HG02623 (cell line): ENCODE results near the gene REG4.
A peak's percentile ranks its signal among the peaks of the same experiment; 100 is the strongest.
"Not testable (repeated sequence)": the region's sequence is repeated elsewhere in the genome, so short reads cannot be mapped to it uniquely, and the experiment has no call there.

Experiments used
- ATAC-seq: cut with Tn5 transposase; IDR thresholded peaks from one replicate; pipeline ENCODE4 v1.9.1; 2021; ENCODE audit warnings: moderate library complexity; ENCODE audit not compliant: unreplicated experiment

The REG4 gene

DNA sequence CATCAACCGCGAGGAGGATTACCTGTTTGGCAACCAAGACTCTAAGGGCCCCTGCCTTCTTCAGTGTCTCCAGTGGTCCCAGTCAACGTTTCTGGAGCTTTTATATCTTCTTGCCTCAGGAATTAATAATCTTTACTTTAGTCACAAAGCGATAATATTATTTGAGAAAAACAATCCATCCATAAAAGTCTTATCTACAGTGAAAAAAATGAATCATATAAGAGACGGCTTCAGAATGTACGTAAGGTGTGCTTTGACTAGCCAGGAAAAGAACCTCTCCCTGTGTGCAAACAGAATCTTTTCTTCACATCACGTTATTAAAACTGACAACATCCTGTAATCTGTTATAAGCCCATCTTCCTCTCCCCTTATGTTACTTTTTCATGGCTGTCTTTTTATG, at the start of gene REG4:
Gene REG4 (minus strand): TSS at position 74 of the 400 bp plus-strand sequence. CDS start 2,691 bp downstream, outside the sequence.
- no peak for ATAC-seq

DNA sequence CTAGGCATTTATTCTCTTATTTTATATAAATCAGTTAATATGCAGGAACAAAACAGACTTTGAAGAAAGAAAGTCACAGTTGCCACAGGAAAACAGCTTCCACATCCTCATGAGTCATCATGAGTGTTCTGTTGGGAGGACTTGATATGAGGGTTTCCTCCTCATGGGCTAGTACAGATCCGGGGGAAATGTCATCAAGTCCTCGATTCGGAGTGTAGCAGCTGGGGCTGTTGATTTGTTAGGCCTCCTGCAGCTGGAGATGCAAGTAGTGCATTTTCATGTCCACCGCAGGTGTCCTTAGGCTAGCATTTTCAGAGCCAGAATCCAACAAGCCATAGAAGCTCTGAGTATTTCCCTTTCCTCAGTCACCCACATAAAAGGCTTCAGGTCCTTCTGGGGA, 48.4 kb upstream of the REG4 start:
- no peak for ATAC-seq

DNA sequence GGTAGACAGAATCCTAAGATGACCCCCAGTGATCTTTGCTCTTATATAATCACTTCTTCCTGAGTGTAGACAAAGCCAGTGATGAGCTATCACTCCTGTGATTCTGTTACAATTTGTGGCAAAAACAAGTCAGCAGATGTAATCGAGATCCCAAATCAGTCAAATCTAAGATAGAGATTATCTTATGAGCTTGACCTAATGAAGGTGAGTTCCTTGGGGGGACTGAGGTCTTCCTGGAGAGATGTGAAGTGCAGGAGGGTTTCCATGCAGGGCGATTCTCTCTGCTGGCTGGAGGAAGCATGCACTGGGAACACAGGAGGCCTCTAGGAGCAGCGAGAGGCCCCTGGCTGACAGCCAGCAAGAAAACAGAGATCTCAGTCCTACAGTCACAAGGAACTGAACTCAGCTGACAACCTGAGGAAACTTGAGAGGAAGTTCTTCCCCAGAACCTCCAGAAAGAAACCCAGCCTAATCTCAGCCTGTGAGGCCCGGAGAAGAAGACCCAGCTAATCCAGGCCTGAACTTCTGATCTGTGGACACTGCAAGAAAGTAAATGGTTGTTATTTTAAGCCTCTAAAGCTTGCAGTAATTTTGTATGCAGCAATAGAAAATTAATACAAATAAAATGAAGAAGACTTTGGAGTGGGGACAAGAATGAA, 47.4 kb upstream of the REG4 start:
- not testable (repeated sequence) for ATAC-seq

DNA sequence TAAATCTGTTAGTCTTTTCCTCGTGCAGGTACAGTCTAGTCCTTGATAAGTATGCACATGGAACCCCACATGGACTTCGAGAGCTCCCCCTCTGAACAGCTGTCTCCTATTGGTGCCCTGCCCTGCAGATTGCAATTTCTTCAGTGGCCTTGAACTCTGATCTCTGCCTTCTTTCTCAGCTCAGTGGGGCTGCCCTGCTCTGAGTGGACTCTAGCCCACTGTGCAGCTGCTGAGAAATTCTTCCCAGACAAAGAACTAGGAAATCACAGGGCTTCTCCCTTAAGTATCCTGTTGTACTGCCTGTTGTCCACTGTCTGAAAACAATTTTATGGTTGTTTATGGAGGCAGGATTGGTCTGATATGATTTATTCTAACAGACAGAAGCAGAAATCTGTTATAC, 46.9 kb upstream of the REG4 start:
- no peak for ATAC-seq

DNA sequence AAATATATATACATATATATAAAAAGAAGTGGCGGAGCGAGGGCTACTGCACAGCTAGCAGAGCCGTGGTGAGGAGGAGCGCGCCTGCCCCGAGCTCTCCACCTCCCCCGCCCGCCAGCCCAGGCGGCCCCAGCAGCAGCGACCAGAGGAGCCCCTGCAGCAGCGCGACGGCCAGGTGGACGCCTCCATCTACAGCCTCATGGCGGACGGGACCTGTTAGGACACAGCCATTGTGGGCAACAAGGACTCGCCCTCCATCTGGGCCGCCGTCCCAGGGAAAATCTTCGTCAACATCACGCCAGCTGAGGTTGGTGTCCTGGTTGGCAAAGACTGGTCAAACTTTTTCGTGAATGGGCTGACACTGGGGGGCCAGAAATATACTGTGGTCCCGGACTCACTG, 41.9 kb upstream of the REG4 start:
- no peak for ATAC-seq

DNA sequence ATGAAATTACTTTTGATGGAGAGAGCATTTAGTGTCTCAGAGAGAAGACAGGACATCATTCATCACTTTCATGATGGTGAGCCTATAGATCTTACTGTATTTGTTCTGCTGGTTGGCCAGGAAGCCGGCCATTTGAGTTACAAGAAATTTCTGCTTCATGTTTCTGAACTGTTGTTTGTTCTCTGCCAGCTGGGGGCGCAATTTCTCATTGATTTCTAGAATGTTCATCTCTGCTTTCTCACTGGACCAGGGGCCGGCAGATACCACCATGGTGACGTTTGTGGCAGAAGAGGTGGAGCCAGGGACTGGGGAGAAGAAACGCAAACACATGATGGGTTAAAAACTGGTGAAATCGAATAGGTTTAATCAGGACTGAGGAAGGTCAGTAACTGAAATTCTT, 32.9 kb upstream of the REG4 start:
- not testable (repeated sequence) for ATAC-seq

DNA sequence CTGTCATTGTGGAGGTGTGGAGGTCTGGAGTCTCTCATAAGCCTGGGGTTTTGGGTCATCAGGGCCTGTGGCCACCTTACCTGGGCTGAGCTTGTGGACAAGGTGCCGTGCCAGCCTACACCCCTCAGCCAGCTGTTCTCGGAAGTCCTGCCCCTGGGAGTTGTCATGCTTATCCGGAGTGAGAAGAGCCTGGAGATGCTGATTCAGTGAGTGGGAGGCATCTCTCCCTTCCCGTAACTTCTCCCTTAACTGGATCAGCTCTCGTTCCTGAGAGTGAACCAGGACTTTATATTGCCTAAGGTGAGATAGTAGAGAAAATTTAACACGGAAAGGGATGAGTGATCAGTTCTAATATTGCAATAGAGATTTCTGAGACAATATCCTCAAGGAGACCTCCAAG, 30.0 kb upstream of the REG4 start:
- no peak for ATAC-seq

DNA sequence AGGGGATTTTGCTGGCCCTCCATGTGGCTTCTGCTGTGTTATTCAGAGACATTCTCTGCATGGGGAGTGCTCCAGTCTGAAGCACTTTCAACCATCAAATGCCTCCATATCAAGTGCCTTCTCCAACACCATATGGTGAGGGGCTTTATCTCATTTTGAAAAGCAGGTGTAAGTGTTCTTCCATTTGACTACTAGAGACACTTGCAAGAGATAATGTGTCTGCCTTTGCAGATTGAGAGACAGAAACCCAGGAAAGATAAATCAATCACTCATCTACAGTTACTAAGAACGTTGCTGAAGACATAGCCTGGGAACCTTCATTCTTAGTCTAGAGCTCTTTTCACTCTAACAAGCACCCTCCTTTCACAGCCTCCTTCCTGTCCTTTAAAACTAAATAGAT, 29.5 kb upstream of the REG4 start:
- no peak for ATAC-seq

DNA sequence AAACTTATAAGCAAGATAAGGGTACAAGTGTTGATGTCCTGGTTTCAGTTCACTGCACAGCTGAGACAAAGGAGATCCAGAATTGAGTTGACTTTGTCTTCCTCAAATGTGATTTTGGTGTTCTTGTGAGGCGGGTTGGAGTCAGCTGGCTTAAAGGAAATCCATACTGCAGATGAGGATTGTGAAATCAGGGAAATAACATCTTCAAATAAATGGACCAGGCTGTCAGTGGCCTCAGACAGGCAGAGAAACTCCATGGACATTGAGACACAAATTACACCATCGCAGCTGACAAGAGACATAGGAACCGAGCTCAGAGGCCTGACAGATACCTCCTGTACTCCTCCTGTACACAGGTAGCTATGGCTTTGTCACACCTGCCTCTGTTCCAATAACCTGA, 27.0 kb upstream of the REG4 start:
- no peak for ATAC-seq

DNA sequence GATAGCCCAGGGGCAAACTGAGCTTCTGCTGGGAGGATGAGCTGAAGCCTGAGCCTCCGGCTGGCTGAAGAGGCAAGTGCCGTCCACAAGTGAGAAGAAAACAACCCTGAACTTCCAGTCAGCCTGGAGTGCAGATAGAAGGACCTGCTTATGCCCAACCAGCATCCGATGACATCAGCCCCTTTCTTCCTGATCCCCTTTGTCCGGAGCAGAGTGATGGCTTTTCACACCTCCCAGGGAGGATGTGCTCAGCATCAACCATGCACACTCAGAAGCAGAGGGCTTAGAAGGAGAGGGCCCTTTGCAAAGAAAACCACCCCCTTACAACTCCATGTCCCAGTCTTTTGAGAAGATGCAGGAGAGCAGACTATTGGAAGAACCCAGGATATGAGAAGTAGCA, 23.7 kb upstream of the REG4 start:
- no peak for ATAC-seq

DNA sequence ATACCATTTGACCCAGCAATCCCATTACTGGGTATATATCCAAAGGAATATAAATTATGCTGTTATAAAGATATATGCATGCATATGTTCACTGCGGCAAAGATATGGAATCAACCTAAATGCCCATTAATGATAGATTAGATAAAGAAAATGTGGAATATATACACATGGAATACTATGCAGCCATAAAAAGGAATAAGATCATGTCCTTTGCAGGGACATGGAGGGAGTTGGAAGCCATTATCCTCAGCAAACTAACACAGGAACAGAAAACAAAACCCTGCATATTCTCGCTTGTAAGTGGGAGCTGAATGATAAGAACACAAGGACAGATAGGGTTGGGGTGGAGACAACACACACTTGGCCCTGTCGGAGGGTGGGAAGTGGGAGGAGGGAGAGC, 19.8 kb upstream of the REG4 start:
- no peak for ATAC-seq

DNA sequence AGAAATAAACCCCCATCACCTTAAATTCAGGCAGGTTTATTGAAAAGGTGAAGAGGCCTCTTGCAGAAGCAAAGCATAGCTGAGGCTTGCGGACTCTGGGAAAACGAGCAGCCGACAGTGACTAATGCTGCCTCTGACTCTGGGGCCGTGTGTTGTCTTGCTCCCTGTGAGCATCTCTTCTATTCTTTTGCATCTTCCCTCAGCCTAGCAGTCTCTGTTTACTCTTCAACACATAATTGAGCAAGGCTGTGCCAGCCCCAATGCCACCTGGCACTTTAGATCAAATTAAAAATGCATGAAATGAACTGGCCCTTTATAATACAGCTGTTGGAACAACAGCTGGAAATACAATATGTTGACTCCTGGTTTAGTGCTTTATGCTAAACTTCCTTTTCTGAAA, 18.4 kb upstream of the REG4 start:
- no peak for ATAC-seq

DNA sequence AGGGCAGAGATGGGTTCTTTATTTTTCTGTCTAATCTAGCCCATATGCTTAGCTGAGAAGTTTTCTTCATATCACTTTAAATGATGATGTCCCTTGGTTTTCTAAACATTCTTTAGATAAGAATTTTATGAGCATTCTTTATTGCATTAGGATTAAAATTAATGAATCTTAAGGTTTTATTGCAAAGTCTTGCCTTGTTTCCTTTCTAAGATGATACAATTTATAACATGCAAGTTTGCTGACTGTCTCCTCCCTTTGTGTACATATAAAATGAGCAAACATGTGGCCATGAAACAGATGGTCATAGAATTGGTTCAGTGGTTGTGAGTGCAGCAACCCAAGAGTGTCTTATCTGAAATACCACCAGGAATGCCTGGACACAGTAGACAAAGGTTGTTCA, 17.7 kb upstream of the REG4 start:
- ATAC-seq = not testable (repeated sequence)

DNA sequence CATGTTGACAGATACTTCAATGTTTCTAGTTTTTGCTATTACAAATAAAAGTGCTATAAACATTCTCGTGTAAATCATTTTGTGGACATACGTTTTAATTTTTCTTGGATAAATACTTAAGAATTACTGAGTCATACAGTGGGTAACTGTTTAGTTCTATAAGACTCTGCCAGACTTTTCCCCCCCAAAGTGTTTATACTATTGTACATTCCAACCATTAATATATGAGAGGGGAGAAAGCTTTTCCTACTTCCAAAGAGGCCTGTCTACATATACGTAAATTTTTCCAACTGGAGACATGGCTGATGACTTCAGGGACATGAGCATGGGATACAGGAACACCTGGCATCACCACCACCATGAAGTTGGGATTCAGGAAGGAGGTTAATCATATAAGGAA, 17.0 kb upstream of the REG4 start:
- ATAC-seq = no peak

DNA sequence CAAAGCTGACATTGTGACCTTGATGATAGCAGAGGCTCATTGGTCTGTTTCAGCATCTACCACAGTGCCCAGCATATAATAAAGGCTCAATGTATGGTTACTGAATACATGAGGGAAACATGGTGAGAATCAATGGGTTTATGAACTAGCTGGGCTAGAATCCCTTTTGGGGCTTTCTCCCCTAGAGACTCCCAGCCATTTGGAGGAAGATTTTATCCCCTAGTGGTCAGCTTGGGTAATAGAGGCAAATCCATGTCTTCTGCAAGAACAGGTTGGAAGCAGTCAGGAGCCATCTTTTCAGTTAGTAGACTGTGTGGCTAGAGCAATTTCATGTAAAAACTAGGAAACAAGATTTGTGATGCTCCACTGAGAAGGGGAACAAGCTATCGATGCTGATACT, 15.8 kb upstream of the REG4 start:
- ATAC-seq = no peak

DNA sequence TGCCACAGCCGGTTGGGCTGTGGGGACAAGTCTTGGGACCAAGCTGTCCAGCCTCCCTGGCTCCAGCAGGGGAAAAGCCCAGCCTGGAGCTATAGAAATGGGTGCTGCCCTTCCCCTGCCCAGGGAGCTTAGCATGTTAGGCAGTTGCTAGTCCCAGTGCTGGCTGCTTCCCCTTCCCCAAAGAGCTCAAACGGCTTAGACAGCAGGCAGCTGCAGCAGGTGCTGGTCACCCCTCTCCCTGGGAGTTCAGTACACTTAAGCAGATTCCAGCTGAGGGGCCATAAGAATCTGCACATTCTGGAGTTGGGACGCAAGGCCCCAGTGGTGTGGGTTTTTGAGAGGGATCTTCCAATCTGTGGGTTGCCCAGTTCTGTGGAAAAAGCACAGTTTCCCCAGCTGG, 11.1 kb upstream of the REG4 start:
- ATAC-seq = no peak

DNA sequence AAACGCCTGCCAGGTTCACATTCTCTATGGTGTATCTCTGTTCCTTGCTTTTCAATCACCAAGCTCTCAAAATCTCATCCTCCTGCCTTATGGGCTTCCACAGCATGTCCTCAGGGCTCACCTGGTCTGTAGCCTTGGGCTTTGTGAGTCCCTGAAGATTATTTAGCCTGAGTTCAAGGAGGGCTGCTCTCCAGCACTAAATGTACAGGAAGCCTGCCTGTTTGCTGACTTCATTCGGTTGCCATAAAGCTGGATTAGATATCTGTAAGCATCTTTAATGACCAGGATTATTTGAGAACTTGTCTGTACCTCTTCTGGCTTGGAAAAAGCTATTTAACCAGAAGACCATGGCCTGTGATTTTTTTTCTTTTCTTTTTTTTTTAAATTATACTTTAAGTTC, 6.9 kb upstream of the REG4 start:
- ATAC-seq = no peak

DNA sequence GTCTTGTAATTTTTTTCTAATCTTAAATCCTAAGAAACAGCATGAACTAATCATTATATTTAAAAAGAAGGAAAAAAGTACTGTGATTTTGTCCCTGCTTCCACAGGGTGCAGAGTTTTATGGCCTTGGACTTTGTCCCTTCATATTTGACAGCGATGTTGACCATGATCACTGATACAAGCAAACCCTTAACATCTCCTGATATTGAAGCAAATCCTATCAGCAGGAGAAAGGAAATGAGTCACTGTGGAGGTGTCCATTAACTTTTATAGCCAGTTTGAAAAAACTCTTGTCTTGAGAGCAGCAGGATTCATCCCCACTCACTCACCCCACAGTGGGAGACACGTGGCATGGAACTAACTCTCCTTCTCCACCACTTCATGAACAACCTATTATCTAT, 5.1 kb upstream of the REG4 start:
- ATAC-seq = no peak

DNA sequence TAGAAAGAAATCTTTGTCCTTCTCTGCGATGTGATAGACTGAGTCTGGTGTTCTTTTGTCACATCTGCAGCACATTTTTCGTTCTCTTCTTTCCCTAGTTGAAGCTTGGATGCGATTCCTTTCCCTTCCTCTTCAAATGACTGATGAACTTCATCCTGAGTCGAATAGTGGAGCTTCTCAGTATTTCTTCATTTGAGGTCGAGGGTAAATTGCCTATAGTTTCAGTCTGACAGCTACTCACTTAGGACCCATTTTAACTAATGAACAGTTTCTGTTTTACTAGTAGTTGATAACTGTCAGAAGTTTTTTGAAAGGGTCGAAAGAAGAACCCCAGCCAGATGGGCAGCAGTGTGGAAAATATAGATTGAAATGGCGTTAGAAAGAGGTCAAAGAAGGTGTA, 4.7 kb upstream of the REG4 start:
- no peak for ATAC-seq

DNA sequence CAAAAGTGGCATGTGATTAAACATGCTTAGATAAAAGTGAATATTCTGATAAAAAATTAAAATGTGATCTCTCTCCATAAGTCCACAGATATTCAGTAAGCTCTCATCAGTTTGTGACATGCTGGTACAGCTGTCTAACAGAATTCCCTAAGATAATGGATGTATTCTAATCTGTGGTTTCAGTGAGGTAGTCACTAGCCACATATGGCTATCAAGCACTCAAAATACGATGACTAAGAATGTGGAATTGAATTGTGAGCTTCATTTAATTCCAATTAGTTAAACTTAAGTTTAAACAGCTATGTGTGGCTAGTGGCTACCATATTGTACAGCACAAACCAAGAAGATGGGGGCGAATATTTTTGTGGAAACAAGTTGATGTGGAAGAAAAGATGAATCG, 4.1 kb upstream of the REG4 start:
- ATAC-seq = no peak

DNA sequence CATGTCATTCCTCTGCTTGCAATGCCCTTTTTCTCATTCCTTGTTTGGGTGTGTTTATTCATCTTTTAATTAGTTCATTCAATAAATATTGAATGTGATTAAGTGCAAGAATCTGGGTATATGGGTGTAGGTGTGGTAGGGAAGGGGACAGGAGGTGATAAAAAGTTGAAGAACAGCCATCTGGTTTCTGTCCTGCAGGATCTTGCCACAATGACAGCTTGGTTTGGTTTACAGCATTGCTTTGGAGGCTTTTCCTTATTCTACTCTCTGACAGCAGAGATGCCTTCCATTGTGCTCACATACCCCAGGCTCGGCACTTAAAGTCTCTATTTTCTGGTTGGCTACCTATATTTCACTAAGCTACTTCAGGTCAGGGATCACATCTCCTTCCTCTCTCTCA, 3.0 kb upstream of the REG4 start:
- no peak for ATAC-seq

DNA sequence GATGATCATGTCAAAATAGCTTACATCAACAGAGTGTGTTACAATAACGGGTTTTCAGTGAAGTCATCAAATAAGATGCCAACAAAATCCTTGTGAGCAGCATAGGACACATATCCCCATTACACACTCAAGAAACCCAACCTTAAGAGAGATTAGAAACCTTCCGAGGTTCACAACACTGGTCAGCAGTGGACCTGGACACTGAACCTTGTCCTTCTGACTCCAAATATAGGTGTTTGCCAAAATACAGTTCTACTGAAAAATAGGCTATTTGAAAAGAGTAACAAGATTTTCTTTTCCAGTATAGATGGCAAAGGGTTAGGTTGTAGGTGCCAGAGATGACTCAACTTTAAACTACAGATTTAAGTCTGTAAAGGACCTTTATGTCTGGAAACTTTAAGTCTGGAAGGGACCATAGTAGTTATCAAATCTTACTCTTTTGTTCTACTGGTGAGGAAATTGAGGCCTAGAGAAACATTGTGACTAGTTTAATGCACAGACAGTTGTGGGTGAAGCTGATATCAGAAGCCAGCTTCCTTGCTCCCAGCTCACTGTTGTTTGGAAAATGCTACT, 811 bp upstream of the REG4 start:
- no peak for ATAC-seq

DNA sequence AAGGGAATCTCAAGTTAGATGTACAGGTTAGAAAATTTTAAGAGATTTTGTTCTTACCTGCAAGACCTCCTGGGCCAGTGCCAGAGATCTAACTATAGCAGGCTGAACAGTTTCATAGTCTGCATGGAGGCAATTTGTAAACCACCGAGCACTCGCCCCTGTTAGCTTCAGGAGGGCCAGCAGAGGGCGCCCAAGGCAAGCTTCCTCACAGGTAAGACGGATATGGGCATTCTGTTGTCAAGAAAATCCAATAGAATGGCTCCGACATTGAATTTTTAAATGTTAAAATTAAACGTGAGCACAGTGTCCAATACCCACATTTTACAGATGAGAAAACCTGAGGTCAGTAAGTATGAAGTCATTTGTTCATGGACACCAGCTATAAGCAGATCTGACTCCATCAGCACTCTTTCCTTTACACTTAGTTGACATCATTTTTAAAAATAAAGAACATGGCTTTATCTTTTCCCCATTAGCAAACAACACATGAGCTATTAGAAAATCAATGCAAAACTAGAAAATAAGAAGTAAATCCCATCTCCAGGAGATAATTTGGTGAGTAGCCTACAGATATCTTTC, 2.2 kb downstream of the REG4 start:
- ATAC-seq = peak; percentile 82
